B cell (primary cell): ENCODE data around the gene RORB. TPM values are rescaled to one million over a fixed set of nuclear protein-coding genes. Genes with fewer than 3 reads are reported as not detected.

Source experiments
- ATAC-seq: fragments of 200-7000 bp; cut with Tn5 transposase; one replicate; pipeline ENCODE4 v1.10.0; 2021; ENCODE audit warnings: low read depth, mild to moderate bottlenecking, moderate number of reproducible peaks, moderate library complexity
- CTCF ChIA-PET: fragments of 350-600 bp; sonication (Branson Sonifier 250); formaldehyde crosslinking; loops from one replicate; lab custom pipeline; 2021; ENCODE audit warnings: antibody characterized with exemption, inconsistent platforms; lab: Charles Lee
- POLR2A ChIA-PET: fragments of 350-600 bp; sonication (Branson Sonifier 250); formaldehyde crosslinking; loops from one replicate; lab custom pipeline; 2021; ENCODE audit warnings: antibody characterized with exemption; lab: Charles Lee
- DNase-seq: peaks from one replicate; pipeline ENCODE4 v3.0.0; 2013
- H2AFZ ChIP-seq: 2 replicates; pipeline ENCODE4 v1.6.1; 2012; ENCODE audit warnings: mild to moderate bottlenecking, low read depth, low read length; ENCODE audit not compliant: insufficient read depth, poor library complexity, severe bottlenecking
- H3K27ac ChIP-seq, 2 donors: 1 replicate in 1 of 2; 2 replicates in 1 of 2; pipeline ENCODE4 v1.5.1; 2012 to 2013; ENCODE audit warnings: low read length in 2 of 2, mild to moderate bottlenecking in 2 of 2, moderate library complexity in 1 of 2
- H3K27me3 ChIP-seq, 4 experiments: fragments of 200-600 bp in 1 of 4; sonication (generic) in 1 of 4; replicated peaks in 1 of 4; 1 replicate in 2 of 4; 2 replicates in 2 of 4; pipeline versions ENCODE4 v1.6.1 to v1.7.0; 2013 to 2016; ENCODE audit warnings: low read length in 3 of 4, mild to moderate bottlenecking in 2 of 4, mixed read lengths in 1 of 4, moderate library complexity in 1 of 4; ENCODE audit not compliant: insufficient read depth in 4 of 4, control insufficient read depth in 3 of 4; ENCODE audit errors: control extremely low read depth in 1 of 4
- H3K36me3 ChIP-seq, 2 experiments: replicated peaks in 1 of 2; 1 replicate in 1 of 2; 2 replicates in 1 of 2; pipeline versions ENCODE4 v1.6.1 to v1.7.1; 2013; ENCODE audit warnings: low read length in 1 of 2; ENCODE audit not compliant: insufficient read depth in 2 of 2, control insufficient read depth in 1 of 2; ENCODE audit errors: control extremely low read depth in 1 of 2, extremely low read depth in 1 of 2
- H3K4me1 ChIP-seq, 2 donors: fragments of 200-600 bp in 1 of 2; sonication (generic) in 1 of 2; 1 replicate in 1 of 2; 2 replicates in 1 of 2; pipeline versions ENCODE4 v1.5.1 to v1.6.1; 2013 to 2017; ENCODE audit warnings: low read length in 2 of 2; ENCODE audit not compliant: control insufficient read depth in 2 of 2, insufficient read depth in 2 of 2
- H3K4me2 ChIP-seq: replicated peaks from 2 replicates; pipeline ENCODE3; 2012; ENCODE audit warnings: mild to moderate bottlenecking, low read depth, low read length; ENCODE audit not compliant: poor library complexity, severe bottlenecking
- H3K4me3 ChIP-seq, 5 experiments: fragments of 200-600 bp in 1 of 5; sonication (generic) in 1 of 5; 1 replicate in 3 of 5; 2 replicates in 2 of 5; pipeline versions ENCODE4 v1.5.1 to v1.7.0; 2011 to 2016; ENCODE audit warnings: low read length in 4 of 5, mild to moderate bottlenecking in 4 of 5, low read depth in 2 of 5, control low read depth in 1 of 5, moderate library complexity in 1 of 5; ENCODE audit not compliant: insufficient read depth in 1 of 5; ENCODE audit errors: control extremely low read depth in 1 of 5, extremely low read depth in 1 of 5
- H3K79me2 ChIP-seq: fragments of 200-600 bp; sonication (generic); one replicate; pipeline ENCODE4 v1.6.0; 2016; ENCODE audit warnings: low read length; ENCODE audit not compliant: control insufficient read depth, insufficient read depth
- H3K9ac ChIP-seq: fragments of 200-600 bp; sonication (generic); 2 replicates; pipeline ENCODE4 v1.6.1; 2017; ENCODE audit warnings: mild to moderate bottlenecking, low read length, moderate library complexity
- H3K9me3 ChIP-seq, 3 donors: one replicate each; pipeline versions ENCODE4 v1.6.1 to v1.7.1; 2013; ENCODE audit warnings: low read length in 2 of 3; ENCODE audit not compliant: control insufficient read depth in 2 of 3, insufficient read depth in 1 of 3; ENCODE audit errors: control extremely low read depth in 1 of 3
- H4K20me1 ChIP-seq: 2 replicates; pipeline ENCODE4 v1.6.0; 2012; ENCODE audit warnings: mild to moderate bottlenecking, low read length; ENCODE audit not compliant: insufficient read depth, control insufficient read depth, poor library complexity, severe bottlenecking
- H3K27ac Mint-ChIP-seq: one replicate; pipeline ENCODE4 v1.8.0; 2021; ENCODE audit warnings: mixed read lengths
- H3K27me3 Mint-ChIP-seq: one replicate; pipeline ENCODE4 v1.8.0; 2021; ENCODE audit warnings: mixed read lengths
- H3K4me1 Mint-ChIP-seq: one replicate; pipeline ENCODE4 v1.8.0; 2021; ENCODE audit warnings: mixed read lengths
- H3K4me3 Mint-ChIP-seq: one replicate; pipeline ENCODE4 v1.8.0; 2021; ENCODE audit warnings: mixed read lengths
- H3K9me3 Mint-ChIP-seq: one replicate; pipeline ENCODE4 v1.8.0; 2022; ENCODE audit warnings: mixed read lengths; ENCODE audit not compliant: insufficient read depth
- CTCF ChIP-seq: fragments of 200-600 bp; IDR thresholded peaks from one replicate; pipeline ENCODE4 v1.8.0; 2022; ENCODE audit warnings: antibody characterized with exemption, mild to moderate bottlenecking
- EZH2 ChIP-seq: IDR thresholded peaks from 2 replicates; pipeline ENCODE4 v1.6.1; 2012; ENCODE audit warnings: borderline replicate concordance, low read depth, mild to moderate bottlenecking, moderate library complexity, low read length; ENCODE audit not compliant: insufficient read depth, poor library complexity, severe bottlenecking
- WGBS: methylation state at CpG from one replicate; pipeline ENCODE4 v1.1.5; 2013; ENCODE audit warnings: missing lambda C conversion rate; ENCODE audit not compliant: insufficient coverage; 5-methylcytosine and 5-hydroxymethylcytosine counted together
- intact Hi-C: fragments of 100-400 bp; cut with micrococcal nuclease; formaldehyde crosslinking; loops from one replicate; pipeline ENCODE4 v1.10.0; 2022
- polyA plus RNA-seq: library from polyadenylated mRNA; depleted of rRNA; stranded (reverse); fragments of >200 nt; gene quantifications from 2 replicates; pipeline ENCODE4 v1.2.3, GENCODE V29; 2012
- total RNA-seq, 2 donors: library from RNA; stranded (reverse); fragments of 120-200 nt in 1 of 2; gene quantifications; 1 replicate in 1 of 2; 2 replicates in 1 of 2; pipeline versions ENCODE4 v1.2.3 to v1.2.4, GENCODE V29; 2013 to 2022

RORB gene
- total and polyA plus RNA-seq, 2 donors (not counting 1 experiment from before 2014, with no cell fraction given) = 0.01 TPM; not detected in 1

- Histone ChIP-seq H3K79me2 (no peaks in the 10 kb centered on the region), H3K9ac (no peak overlapping the region), H3K4me2 (no peak overlapping the region), H3K4me1 (no peaks in the 10 kb centered on the region), H2AFZ (no peak overlapping the region), H3K27ac (no peak overlapping the region), H4K20me1 (no peaks in the 10 kb centered on the region), H3K4me3 (no peak overlapping the region), H3K9me3 (no peaks in the 10 kb centered on the region), H3K36me3 (no peaks in the 10 kb centered on the region), H3K27me3 (peaks cover 0 to 4% (median 0%) of the 10 kb centered on the region in 4 experiments)
- Mint-ChIP-seq H3K4me3 (no peak overlapping the region), H3K27me3 (peaks cover 16% of the 10 kb centered on the region), H3K4me1 (no peaks in the 10 kb centered on the region), H3K27ac (no peak overlapping the region), H3K9me3 (no peaks in the 10 kb centered on the region)
- no peak for DNase-seq
- POLR2A ChIA-PET = no interaction called here
- ATAC-seq = no peak
- no peak for TF ChIP-seq EZH2
- no peak for TF ChIP-seq CTCF
- intact Hi-C loops = no loop called here
- 90% methylated on average over 3 of the region's 5 CpGs for WGBS
- CTCF ChIA-PET = no interaction called here
These were observed 214.2 kb downstream of the RORB start for GRCh38 chr9:74711341-74711740.

GRCh38 chr9:74718709-74719108 lies 221.6 kb downstream of the RORB start:
- intact Hi-C loops = no loop called here
- Histone ChIP-seq H3K27ac (no peak overlapping the region), H3K27me3 (peaks cover 0 to 4% (median 0%) of the 10 kb centered on the region in 4 experiments), H3K4me3 (no peak overlapping the region), H3K9me3 (no peaks in the 10 kb centered on the region), H2AFZ (no peak overlapping the region), H3K4me2 (no peak overlapping the region), H3K36me3 (no peaks in the 10 kb centered on the region), H4K20me1 (no peaks in the 10 kb centered on the region), H3K4me1 (no peaks in the 10 kb centered on the region), H3K79me2 (no peaks in the 10 kb centered on the region), H3K9ac (no peak overlapping the region)
- Mint-ChIP-seq H3K4me3 (no peak overlapping the region), H3K27me3 (peaks cover 4% of the 10 kb centered on the region), H3K9me3 (no peaks in the 10 kb centered on the region), H3K27ac (no peak overlapping the region), H3K4me1 (no peaks in the 10 kb centered on the region)
- POLR2A ChIA-PET = no interaction called here
- no peak for ATAC-seq
- CTCF ChIA-PET = no interaction called here
- DNase-seq = no peak
- TF ChIP-seq EZH2 (no peak), CTCF (no peak)
- no CpG with 5 or more reads among the region's 2 CpGs for WGBS
